CD4-positive, alpha-beta T cell (primary cell): ENCODE data around the gene SSH3. TPM values are rescaled to one million over a fixed set of nuclear protein-coding genes. Genes with fewer than 3 reads are reported as not detected.

Source experiments
- ATAC-seq: fragments of 200-7000 bp; cut with Tn5 transposase; one replicate; pipeline ENCODE4 v1.10.0; 2022; ENCODE audit warnings: mild to moderate bottlenecking; ENCODE audit not compliant: poor library complexity
- CTCF ChIA-PET: fragments of 350-600 bp; sonication (Branson Sonifier 250); formaldehyde crosslinking; loops from one replicate; lab custom pipeline; 2021; ENCODE audit warnings: antibody characterized with exemption, inconsistent platforms; lab: Charles Lee
- POLR2A ChIA-PET: fragments of 350-600 bp; sonication (Branson Sonifier 250); formaldehyde crosslinking; loops from one replicate; lab custom pipeline; 2021; ENCODE audit warnings: antibody characterized with exemption, inconsistent platforms; lab: Charles Lee
- DNase-seq, 14 experiments: peaks; one replicate each; pipeline ENCODE4 v3.0.0-alpha.2; 2013 to 2020; ENCODE audit warnings: mixed read lengths in 2 of 14
- H3K27ac ChIP-seq, 2 donors: one replicate each; pipeline versions ENCODE4 v1.5.1 to v1.7.0; 2013; ENCODE audit warnings: low read length in 2 of 2, low read depth in 1 of 2, mild to moderate bottlenecking in 1 of 2
- H3K27me3 ChIP-seq, 2 experiments: 1 replicate in 1 of 2; 2 replicates in 1 of 2; pipeline versions ENCODE4 v1.6.1 to v1.7.0; 2013; ENCODE audit warnings: low read length in 2 of 2, control low read depth in 1 of 2, mild to moderate bottlenecking in 1 of 2, moderate library complexity in 1 of 2; ENCODE audit not compliant: insufficient read depth in 2 of 2, control insufficient read depth in 1 of 2
- H3K36me3 ChIP-seq: one replicate; pipeline ENCODE4 v1.6.1; 2013; ENCODE audit warnings: low read length, control low read depth; ENCODE audit not compliant: insufficient read depth
- H3K4me1 ChIP-seq: one replicate; pipeline ENCODE4 v1.6.1; 2013; ENCODE audit warnings: low read length, control low read depth; ENCODE audit not compliant: insufficient read depth
- H3K4me3 ChIP-seq: one replicate; pipeline ENCODE4 v1.5.1; 2013; ENCODE audit warnings: mild to moderate bottlenecking, low read length, moderate library complexity
- H3K9me3 ChIP-seq, 2 experiments: 1 replicate in 1 of 2; 2 replicates in 1 of 2; pipeline versions ENCODE4 v1.6.1 to v1.7.0; 2013; ENCODE audit warnings: low read length in 2 of 2, mild to moderate bottlenecking in 2 of 2, control low read depth in 1 of 2, moderate library complexity in 1 of 2; ENCODE audit not compliant: control insufficient read depth in 1 of 2, insufficient read depth in 1 of 2
- H3K27ac Mint-ChIP-seq: one replicate; pipeline ENCODE4 v1.8.0; 2020; ENCODE audit warnings: mixed read lengths
- H3K27me3 Mint-ChIP-seq: one replicate; pipeline ENCODE4 v1.8.0; 2021; ENCODE audit warnings: mixed read lengths
- H3K36me3 Mint-ChIP-seq: one replicate; pipeline ENCODE4 v1.8.0; 2021; ENCODE audit warnings: low read depth, mixed read lengths
- H3K4me1 Mint-ChIP-seq: one replicate; pipeline ENCODE4 v1.8.0; 2021; ENCODE audit warnings: low read depth, mixed read lengths
- H3K4me3 Mint-ChIP-seq: one replicate; pipeline ENCODE4 v1.8.0; 2020; ENCODE audit warnings: mild to moderate bottlenecking, mixed read lengths
- H3K9me3 Mint-ChIP-seq: one replicate; pipeline ENCODE4 v1.8.0; 2020; ENCODE audit warnings: mixed read lengths
- intact Hi-C, 2 experiments: fragments of 100-400 bp; cut with DNase I in 1 of 2; cut with micrococcal nuclease in 1 of 2; formaldehyde crosslinking; loops; one replicate each; pipeline versions ENCODE4 v1.15.1 to v1.9.0; 2023 to 2025; cut with DNase I, micrococcal nuclease
- total RNA-seq, 174 experiments: library from RNA in 2 of 174; stranded (reverse) in 2 of 174; gene quantifications; one replicate each; pipeline ENCODE4 v1.2.3 and lab custom pipeline; 2021 to 2026
- TF ChIP-seq, protein P1 (sequence below): fragments of 200-600 bp; IDR thresholded peaks from one replicate; pipeline ENCODE4 v1.8.0; 2022; ENCODE audit warnings: antibody characterized with exemption, mild to moderate bottlenecking

The SSH3 gene
- total RNA-seq, 2 experiments from 2014 or later: 8.5 to 8.8 TPM

GRCh38 chr11:67270256-67271204 lies 32.8 kb upstream of the SSH3 start:
- Histone ChIP-seq H3K4me1 (peaks cover 87% of the 10 kb centered on the region), H3K36me3 (peaks cover 58% of the 10 kb centered on the region), H3K9me3 (no peaks in the 10 kb centered on the region), H3K27me3 (no peaks in the 10 kb centered on the region), H3K27ac (peak overlapping the region; percentile 69 to 90), H3K4me3 (peak overlapping the region; percentile 96)
- Mint-ChIP-seq H3K27me3 (no peaks in the 10 kb centered on the region), H3K4me1 (peaks cover 79% of the 10 kb centered on the region), H3K36me3 (peaks cover 59% of the 10 kb centered on the region), H3K4me3 (peak overlapping the region; percentile 98), H3K27ac (peak overlapping the region; percentile 90), H3K9me3 (no peaks in the 10 kb centered on the region)
- ChIA-PET POLR2A (interaction anchor here (0.8 to 8.8 kb wide), 15 partner anchors 8 to 1846 kb away, joined by 3 to 188 read pairs (median 6); partner anchors contain the start of genes ANKRD13D, POLD4 and SSH3), CTCF (interaction anchor here (0.7 to 6.7 kb wide), 6 partner anchors 8 to 112 kb away, joined by 3 to 64 read pairs (median 6); partner anchors contain the start of gene ANKRD13D)
- TF ChIP-seq, protein P1, sequence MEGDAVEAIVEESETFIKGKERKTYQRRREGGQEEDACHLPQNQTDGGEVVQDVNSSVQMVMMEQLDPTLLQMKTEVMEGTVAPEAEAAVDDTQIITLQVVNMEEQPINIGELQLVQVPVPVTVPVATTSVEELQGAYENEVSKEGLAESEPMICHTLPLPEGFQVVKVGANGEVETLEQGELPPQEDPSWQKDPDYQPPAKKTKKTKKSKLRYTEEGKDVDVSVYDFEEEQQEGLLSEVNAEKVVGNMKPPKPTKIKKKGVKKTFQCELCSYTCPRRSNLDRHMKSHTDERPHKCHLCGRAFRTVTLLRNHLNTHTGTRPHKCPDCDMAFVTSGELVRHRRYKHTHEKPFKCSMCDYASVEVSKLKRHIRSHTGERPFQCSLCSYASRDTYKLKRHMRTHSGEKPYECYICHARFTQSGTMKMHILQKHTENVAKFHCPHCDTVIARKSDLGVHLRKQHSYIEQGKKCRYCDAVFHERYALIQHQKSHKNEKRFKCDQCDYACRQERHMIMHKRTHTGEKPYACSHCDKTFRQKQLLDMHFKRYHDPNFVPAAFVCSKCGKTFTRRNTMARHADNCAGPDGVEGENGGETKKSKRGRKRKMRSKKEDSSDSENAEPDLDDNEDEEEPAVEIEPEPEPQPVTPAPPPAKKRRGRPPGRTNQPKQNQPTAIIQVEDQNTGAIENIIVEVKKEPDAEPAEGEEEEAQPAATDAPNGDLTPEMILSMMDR: no peak
- intact Hi-C loops: no loop called here
- DNase-seq (peak in 5 of 14 experiments; percentile 5 to 63 (median 49)), ATAC-seq (no peak)

DNA sequence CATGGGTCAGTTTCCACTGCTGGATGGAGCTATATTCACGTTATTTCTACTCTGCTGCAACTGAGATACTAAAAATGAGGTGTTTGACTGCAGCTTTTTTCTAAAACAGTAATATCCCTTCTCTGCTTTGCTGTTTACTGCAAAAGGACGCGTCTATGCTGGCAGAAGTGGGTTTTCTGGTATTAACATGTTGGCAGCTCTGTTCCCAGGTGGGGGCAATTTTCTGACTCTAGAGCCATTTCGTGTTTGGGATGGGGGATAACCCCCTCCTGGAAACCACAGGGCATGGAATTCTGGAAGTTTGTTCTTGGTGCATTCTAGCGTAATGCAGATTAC lies 32.2 kb upstream of the SSH3 start:
- POLR2A ChIA-PET: interaction anchor here (0.8 to 8.8 kb wide), 16 partner anchors 8 to 1846 kb away, joined by 3 to 188 read pairs (median 6); partner anchors contain the start of genes ANKRD13D, POLD4, RAD9A and SSH3
- no peaks in the 10 kb centered on the region for H3K9me3 Mint-ChIP-seq
- H3K4me1 Mint-ChIP-seq: peaks cover 80% of the 10 kb centered on the region
- H3K4me1 ChIP-seq: peaks cover 87% of the 10 kb centered on the region
- intact Hi-C loops: no loop called here
- DNase-seq (no peak), ATAC-seq (no peak)
- peak overlapping the region; percentile 90 for H3K27ac Mint-ChIP-seq
- CTCF ChIA-PET: interaction anchor here (1.2 to 6.7 kb wide), 6 partner anchors 9 to 111 kb away, joined by 3 to 64 read pairs (median 7); partner anchors contain the start of gene ANKRD13D
- no peaks in the 10 kb centered on the region for H3K9me3 ChIP-seq
- H3K4me3 Mint-ChIP-seq: peak overlapping the region; percentile 98
- peaks cover 63% of the 10 kb centered on the region for H3K36me3 ChIP-seq
- TF ChIP-seq, protein P1: no peak
- peaks cover 66% of the 10 kb centered on the region for H3K36me3 Mint-ChIP-seq
- H3K27ac ChIP-seq: peak overlapping the region; percentile 35 to 90
- H3K4me3 ChIP-seq: peak overlapping the region; percentile 96
- H3K27me3 Mint-ChIP-seq: no peaks in the 10 kb centered on the region
- no peaks in the 10 kb centered on the region for H3K27me3 ChIP-seq

DNA sequence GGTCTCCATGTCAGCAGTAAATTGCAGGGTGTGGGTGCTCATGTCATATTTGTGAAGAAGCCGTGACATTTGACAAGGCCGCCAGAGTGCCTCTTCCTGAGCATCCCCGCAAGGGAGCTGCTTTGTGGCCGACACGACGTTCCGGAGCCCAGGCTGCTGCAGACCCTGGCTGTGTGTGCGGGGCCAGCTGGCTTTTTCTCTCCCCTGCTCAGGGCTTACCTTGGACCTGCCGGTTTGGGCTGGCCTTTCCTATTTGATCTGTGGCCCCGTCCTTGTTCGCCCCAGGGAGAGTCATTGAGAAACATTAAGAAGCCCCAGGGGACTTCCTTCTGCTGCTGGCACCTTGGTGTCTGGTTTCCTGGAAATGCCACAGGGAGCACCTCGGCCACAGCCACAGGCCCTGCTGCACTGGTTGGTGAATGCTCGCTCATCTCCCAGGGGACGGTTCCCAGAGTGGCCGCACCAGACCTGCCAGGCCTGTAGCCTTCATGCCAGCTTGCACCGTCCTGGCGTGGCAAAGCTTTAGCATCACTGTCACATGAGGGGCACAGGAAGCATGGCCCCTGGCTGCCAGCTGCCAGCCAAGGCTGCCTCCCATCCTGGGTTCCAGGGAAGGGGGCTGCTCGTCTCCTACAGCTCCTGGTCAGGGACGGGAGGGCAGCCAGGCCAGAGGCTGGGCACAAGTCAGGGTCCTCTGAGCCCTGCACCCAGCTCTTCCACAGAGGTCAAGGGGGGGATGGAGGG lies 31.6 kb upstream of the SSH3 start:
- peak overlapping the region; percentile 96 for H3K4me3 ChIP-seq
- no peaks in the 10 kb centered on the region for H3K9me3 Mint-ChIP-seq
- peak overlapping the region; percentile 90 for H3K27ac Mint-ChIP-seq
- ATAC-seq (peak; percentile 35), DNase-seq (peak in 8 of 14 experiments; percentile 36 to 85 (median 62))
- intact Hi-C loops: loop anchor here in 1 of 2 experiments (1.0 kb wide), 1 partner anchor 16 kb away; no protein-coding TSS in a partner anchor
- H3K36me3 ChIP-seq: peaks cover 64% of the 10 kb centered on the region
- peak overlapping the region; percentile 35 to 90 for H3K27ac ChIP-seq
- H3K4me1 ChIP-seq: peaks cover 92% of the 10 kb centered on the region
- ChIA-PET CTCF (interaction anchor here (1.2 to 6.7 kb wide), 6 partner anchors 9 to 111 kb away, joined by 3 to 64 read pairs (median 7); partner anchors contain the start of gene ANKRD13D), POLR2A (interaction anchor here (0.6 to 8.8 kb wide), 20 partner anchors 8 to 1847 kb away, joined by 3 to 188 read pairs (median 5); partner anchors contain the start of genes ANKRD13D, KDM2A, PPP1CA and RAD9A)
- no peaks in the 10 kb centered on the region for H3K9me3 ChIP-seq
- H3K4me1 Mint-ChIP-seq: peaks cover 85% of the 10 kb centered on the region
- H3K27me3 ChIP-seq: no peaks in the 10 kb centered on the region
- H3K4me3 Mint-ChIP-seq: peak overlapping the region; percentile 98
- TF ChIP-seq, protein P1: no peak
- peaks cover 67% of the 10 kb centered on the region for H3K36me3 Mint-ChIP-seq
- H3K27me3 Mint-ChIP-seq: no peaks in the 10 kb centered on the region
